ENCODE measurements around the gene MGAT3. TPM values are rescaled to one million over a fixed set of nuclear protein-coding genes. Genes with fewer than 3 reads are reported as not detected.
A peak's percentile ranks its signal among the peaks of the same experiment; 100 is the strongest.

Gene MGAT3
- polyA plus RNA-seq, 3 donors: 0.03 TPM; not detected in 2

DNA sequence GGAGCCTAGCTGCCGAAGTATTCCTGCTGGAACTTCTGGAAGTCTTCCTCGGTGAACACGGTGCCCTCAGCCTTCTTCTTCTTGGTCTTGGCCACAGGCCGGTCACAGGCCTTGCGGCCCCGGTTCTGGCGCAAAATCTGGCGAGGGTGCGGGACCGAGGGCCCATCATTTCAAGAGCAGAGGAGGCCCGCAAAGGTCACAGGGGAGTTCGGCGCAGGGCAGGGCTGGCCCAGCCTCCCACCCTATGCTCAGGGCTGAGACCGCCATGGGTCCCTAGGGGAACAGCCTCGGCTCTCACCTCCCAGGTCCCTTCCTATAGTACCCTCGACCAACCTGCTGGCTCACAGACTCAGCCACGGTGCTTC lies 72.7 kb downstream of the MGAT3 start:
- Histone ChIP-seq H3K4me2 (replicated peaks; ENCODE audit: extremely low read depth, low read length, poor library complexity, severe bottlenecking) (peak overlapping the region; percentile 45), H3K9me3 (replicated peaks in 1 of 2; ENCODE audit: control insufficient read depth in 1 of 2, insufficient read depth in 1 of 2, low read length in 2 of 2) (no peaks in the 10 kb centered on the region), H4K20me1 (ENCODE audit: insufficient read depth, low read length) (peaks cover 72% of the 10 kb centered on the region), H3K79me2 (ENCODE audit: insufficient read depth, low read length) (peaks cover 63% of the 10 kb centered on the region), H3K27ac (ENCODE audit: low read depth in 1 of 2, low read length in 2 of 2) (peak overlapping the region; percentile 14 to 21), H3K9ac (ENCODE audit: insufficient read depth, low read length, poor library complexity, severe bottlenecking) (no peak overlapping the region), H3K27me3 (ENCODE audit: control insufficient read depth in 2 of 2, insufficient read depth in 2 of 2, low read length in 2 of 2) (no peaks in the 10 kb centered on the region), H2AFZ (ENCODE audit: insufficient read depth, low read depth, low read length, poor library complexity, severe bottlenecking) (no peak overlapping the region), H3K4me1 (ENCODE audit: control insufficient read depth in 1 of 2, insufficient read depth in 2 of 2, low read length in 2 of 2) (peaks cover 68 to 84% of the 10 kb centered on the region in 2 donors), H3K4me3 (replicated peaks in 1 of 3; ENCODE audit: low read depth in 2 of 3, low read length in 3 of 3) (peak overlapping the region in 1 of 3 experiments; percentile 81), H3K36me3 (replicated peaks in 1 of 2; ENCODE audit: control insufficient read depth in 1 of 2, insufficient read depth in 2 of 2, low read length in 2 of 2) (peaks cover 24 to 44% of the 10 kb centered on the region in 2 donors)
- Mint-ChIP-seq H3K27me3 (ENCODE audit: low read depth in 3 of 3) (peaks cover 0 to 3% (median 1%) of the 10 kb centered on the region in 3 donors), H3K27ac (peak overlapping the region in 5 of 7 donors; percentile 73 to 91 (median 73)), H3K4me1 (peaks cover 74% of the 10 kb centered on the region), H3K36me3 (peaks cover 29 to 58% of the 10 kb centered on the region in 2 donors), H3K4me3 (no peak overlapping the region), H3K9me3 (no peaks in the 10 kb centered on the region)
- DNase-seq: no peak
- intact Hi-C loops (cut with micrococcal nuclease): loop anchor here (5.0 to 10.0 kb wide), 3 partner anchors 37 to 775 kb away; partner anchors contain the start of gene SUN2 (in 1 of the 2)
- TF ChIP-seq, protein P1, sequence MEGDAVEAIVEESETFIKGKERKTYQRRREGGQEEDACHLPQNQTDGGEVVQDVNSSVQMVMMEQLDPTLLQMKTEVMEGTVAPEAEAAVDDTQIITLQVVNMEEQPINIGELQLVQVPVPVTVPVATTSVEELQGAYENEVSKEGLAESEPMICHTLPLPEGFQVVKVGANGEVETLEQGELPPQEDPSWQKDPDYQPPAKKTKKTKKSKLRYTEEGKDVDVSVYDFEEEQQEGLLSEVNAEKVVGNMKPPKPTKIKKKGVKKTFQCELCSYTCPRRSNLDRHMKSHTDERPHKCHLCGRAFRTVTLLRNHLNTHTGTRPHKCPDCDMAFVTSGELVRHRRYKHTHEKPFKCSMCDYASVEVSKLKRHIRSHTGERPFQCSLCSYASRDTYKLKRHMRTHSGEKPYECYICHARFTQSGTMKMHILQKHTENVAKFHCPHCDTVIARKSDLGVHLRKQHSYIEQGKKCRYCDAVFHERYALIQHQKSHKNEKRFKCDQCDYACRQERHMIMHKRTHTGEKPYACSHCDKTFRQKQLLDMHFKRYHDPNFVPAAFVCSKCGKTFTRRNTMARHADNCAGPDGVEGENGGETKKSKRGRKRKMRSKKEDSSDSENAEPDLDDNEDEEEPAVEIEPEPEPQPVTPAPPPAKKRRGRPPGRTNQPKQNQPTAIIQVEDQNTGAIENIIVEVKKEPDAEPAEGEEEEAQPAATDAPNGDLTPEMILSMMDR (IDR thresholded peaks at IDR 0.05): peak; percentile 67
- WGBS (ENCODE audit: insufficient coverage): 75% methylated on average over 17 of the region's 17 CpGs

DNA sequence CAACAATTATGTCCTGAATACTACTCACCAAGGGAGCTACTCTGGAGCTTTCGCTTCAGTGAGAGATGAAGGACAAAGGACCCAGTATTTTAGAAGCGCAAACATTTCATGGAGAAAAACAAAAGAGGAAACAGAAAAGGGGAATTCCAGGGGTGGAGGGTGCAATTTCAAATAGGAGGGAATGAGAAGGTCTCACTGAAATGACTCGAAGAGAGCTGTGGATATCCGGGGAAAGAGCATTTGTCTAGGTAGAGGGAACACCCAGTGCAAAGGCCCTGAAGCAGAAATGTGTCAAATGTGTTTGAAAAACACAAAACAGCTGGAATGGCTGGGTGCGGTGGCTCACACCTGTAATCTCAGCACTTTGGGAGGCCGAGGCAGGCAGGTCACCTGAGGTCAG lies 73.3 kb downstream of the MGAT3 start:
- WGBS (ENCODE audit: insufficient coverage): 85% methylated on average over 5 of the region's 6 CpGs
- Histone ChIP-seq H3K9me3 (replicated peaks in 1 of 2; ENCODE audit: control insufficient read depth in 1 of 2, insufficient read depth in 1 of 2, low read length in 2 of 2) (no peaks in the 10 kb centered on the region), H4K20me1 (ENCODE audit: insufficient read depth, low read length) (peaks cover 65% of the 10 kb centered on the region), H3K9ac (ENCODE audit: insufficient read depth, low read length, poor library complexity, severe bottlenecking) (no peak overlapping the region), H3K4me3 (replicated peaks in 1 of 3; ENCODE audit: low read depth in 2 of 3, low read length in 3 of 3) (peak overlapping the region in 1 of 3 experiments; percentile 81), H2AFZ (ENCODE audit: insufficient read depth, low read depth, low read length, poor library complexity, severe bottlenecking) (no peak overlapping the region), H3K79me2 (ENCODE audit: insufficient read depth, low read length) (peaks cover 57% of the 10 kb centered on the region), H3K4me2 (replicated peaks; ENCODE audit: extremely low read depth, low read length, poor library complexity, severe bottlenecking) (peak overlapping the region; percentile 45), H3K27me3 (ENCODE audit: control insufficient read depth in 2 of 2, insufficient read depth in 2 of 2, low read length in 2 of 2) (no peaks in the 10 kb centered on the region), H3K27ac (ENCODE audit: low read depth in 1 of 2, low read length in 2 of 2) (peak overlapping the region in 1 of 2 donors; percentile 14), H3K4me1 (ENCODE audit: control insufficient read depth in 1 of 2, insufficient read depth in 2 of 2, low read length in 2 of 2) (peaks cover 67 to 84% of the 10 kb centered on the region in 2 donors), H3K36me3 (replicated peaks in 1 of 2; ENCODE audit: control insufficient read depth in 1 of 2, insufficient read depth in 2 of 2, low read length in 2 of 2) (peaks cover 19 to 37% of the 10 kb centered on the region in 2 donors)
- Mint-ChIP-seq H3K27me3 (ENCODE audit: low read depth in 3 of 3) (peaks cover 0 to 3% (median 2%) of the 10 kb centered on the region in 3 donors), H3K4me3 (peak overlapping the region; percentile 33 to 53), H3K4me1 (peaks cover 70% of the 10 kb centered on the region), H3K9me3 (no peaks in the 10 kb centered on the region), H3K27ac (peak overlapping the region; percentile 73 to 91 (median 88)), H3K36me3 (peaks cover 26 to 52% of the 10 kb centered on the region in 2 donors)
- TF ChIP-seq, protein P1 (IDR thresholded peaks at IDR 0.05): no peak
- peak in 1 of 3 donors; percentile 48 for DNase-seq
- intact Hi-C loops (cut with micrococcal nuclease): loop anchor here (5.0 to 10.0 kb wide), 4 partner anchors 38 to 1105 kb away; partner anchors contain the start of genes MRTFA (in 1 of the 2) and RPL3 (in 1 of the 2)
